DND-41 (cell line): ENCODE data around the gene C1QTNF1.

Experiments used
- ATAC-seq: fragments of 200-7000 bp; cut with Tn5 transposase; 3 replicates; pipeline ENCODE4 v1.9.1; 2021; ENCODE audit warnings: low read depth; ENCODE audit not compliant: insufficient read depth
- DNase-seq: peaks from one replicate; pipeline ENCODE4 v3.0.0-alpha.2; 2020
- H2AFZ ChIP-seq: 2 replicates; pipeline ENCODE4 v1.6.0; 2012; ENCODE audit warnings: low read depth, low read length
- H3K27ac ChIP-seq: 2 replicates; pipeline ENCODE4 v1.5.1; 2012; ENCODE audit warnings: low read length, inconsistent platforms
- H3K27me3 ChIP-seq: fragments of 200-600 bp; sonication (generic); 2 replicates; pipeline ENCODE4 v1.6.0; 2012; ENCODE audit warnings: low read length, mild to moderate bottlenecking, inconsistent platforms; ENCODE audit not compliant: insufficient read depth, poor library complexity
- H3K36me3 ChIP-seq: 2 replicates; pipeline ENCODE4 v1.5.1; 2012; ENCODE audit warnings: low read length, inconsistent platforms; ENCODE audit not compliant: insufficient read depth
- H3K4me1 ChIP-seq: 2 replicates; pipeline ENCODE4 v1.5.1; 2012; ENCODE audit warnings: mild to moderate bottlenecking, low read length; ENCODE audit not compliant: insufficient read depth
- H3K4me2 ChIP-seq: 2 replicates; pipeline ENCODE4 v1.6.0; 2012; ENCODE audit warnings: mild to moderate bottlenecking, moderate library complexity, low read length, inconsistent platforms; ENCODE audit not compliant: insufficient read depth
- H3K4me3 ChIP-seq, 2 experiments: fragments of 200-600 bp in 1 of 2; shearing (Covaris generic) in 1 of 2; 2 replicates each; pipeline ENCODE4 v1.5.1; 2012 to 2016; ENCODE audit warnings: inconsistent platforms in 2 of 2, low read length in 2 of 2, mild to moderate bottlenecking in 2 of 2, low read depth in 1 of 2, moderate library complexity in 1 of 2
- H3K79me2 ChIP-seq: 2 replicates; pipeline ENCODE4 v1.6.0; 2012; ENCODE audit warnings: low read length, inconsistent platforms; ENCODE audit not compliant: insufficient read depth
- H3K9ac ChIP-seq: 2 replicates; pipeline ENCODE4 v1.6.0; 2012; ENCODE audit warnings: low read depth, mild to moderate bottlenecking, inconsistent platforms, low read length, moderate library complexity
- H3K9me3 ChIP-seq: 2 replicates; pipeline ENCODE4 v1.5.1; 2012; ENCODE audit warnings: low read length, moderate library complexity, mild to moderate bottlenecking, inconsistent platforms; ENCODE audit not compliant: insufficient read depth, severe bottlenecking
- H4K20me1 ChIP-seq: 2 replicates; pipeline ENCODE4 v1.6.0; 2012; ENCODE audit warnings: low read length; ENCODE audit not compliant: insufficient read depth
- CTCF ChIP-seq: IDR thresholded peaks from 2 replicates; pipeline ENCODE4 v1.5.1; 2012; ENCODE audit warnings: borderline replicate concordance, low read length, moderate library complexity, mild to moderate bottlenecking; ENCODE audit not compliant: poor library complexity, severe bottlenecking; ENCODE audit errors: extremely low read depth
- EZH2 ChIP-seq: IDR thresholded peaks from 3 replicates; pipeline ENCODE4 v1.6.1; 2012; ENCODE audit warnings: borderline replicate concordance, low read depth, mild to moderate bottlenecking, moderate library complexity, low read length, inconsistent platforms; ENCODE audit not compliant: severe bottlenecking

Gene C1QTNF1

GRCh38 chr17:79085921-79086551 lies 62.1 kb downstream of the C1QTNF1 start:
- no peaks in the 10 kb centered on the region for H3K27me3 ChIP-seq
- no peak overlapping the region for H3K4me3 ChIP-seq
- H3K79me2 ChIP-seq, result no peaks in the 10 kb centered on the region
- H3K27ac ChIP-seq, result no peak overlapping the region
- no peak for TF ChIP-seq EZH2
- no peak for TF ChIP-seq CTCF
- no peaks in the 10 kb centered on the region for H3K4me1 ChIP-seq
- H2AFZ ChIP-seq, result no peak overlapping the region
- H3K9ac ChIP-seq, result no peak overlapping the region
- no peak overlapping the region for H3K4me2 ChIP-seq
- H3K36me3 ChIP-seq, result peaks cover 36% of the 10 kb centered on the region
- ATAC-seq (no peak), DNase-seq (no peak)
- peaks cover 32% of the 10 kb centered on the region for H4K20me1 ChIP-seq
- no peaks in the 10 kb centered on the region for H3K9me3 ChIP-seq

DNA sequence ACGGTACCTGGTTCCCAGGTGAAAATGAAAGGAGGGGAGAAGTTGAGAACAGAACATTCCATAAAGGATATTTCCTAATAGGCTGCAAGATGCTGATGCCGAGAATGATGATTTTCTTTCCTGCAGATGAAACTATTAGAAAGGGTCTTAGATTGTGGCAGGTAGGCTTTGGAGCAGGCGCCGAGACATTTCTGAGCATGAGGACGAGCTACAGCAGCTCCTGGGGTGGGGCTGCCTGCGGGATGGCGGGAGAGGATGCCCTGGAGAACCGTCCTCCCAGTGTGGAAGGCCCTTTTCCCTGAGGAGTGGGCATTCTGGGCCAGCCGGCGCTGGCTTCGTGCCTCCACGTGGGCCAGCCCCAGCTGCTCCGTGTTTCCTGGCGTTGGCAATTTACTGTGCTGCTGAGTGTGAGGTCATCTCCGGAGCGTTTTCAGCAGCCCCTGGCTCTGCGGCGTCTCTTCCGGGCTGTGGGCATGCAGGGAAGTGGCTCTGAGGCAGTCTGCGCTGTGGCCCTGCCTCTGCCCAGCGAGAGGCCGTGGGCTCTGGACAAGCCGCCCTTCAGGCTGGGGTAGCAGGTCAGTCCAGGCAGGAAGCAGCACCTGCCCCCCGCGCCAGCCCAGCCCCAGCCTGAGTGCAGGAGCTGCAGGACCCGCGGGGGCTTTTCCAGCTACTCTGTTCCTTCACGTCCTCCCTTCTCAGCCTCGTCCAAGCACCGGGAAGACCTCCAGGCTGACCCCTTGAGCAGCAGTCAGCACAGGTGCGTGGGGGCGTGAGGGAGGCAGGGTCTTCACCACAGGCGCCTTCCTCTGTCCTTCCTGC lies 62.8 kb downstream of the C1QTNF1 start:
- H2AFZ ChIP-seq, result no peak overlapping the region
- ATAC-seq (0 out of 3 replicates have a peak, but pooled peaks have one; percentile 4), DNase-seq (no peak)
- H3K79me2 ChIP-seq, result no peaks in the 10 kb centered on the region
- no peak overlapping the region for H3K4me3 ChIP-seq
- no peaks in the 10 kb centered on the region for H3K4me1 ChIP-seq
- peaks cover 32% of the 10 kb centered on the region for H4K20me1 ChIP-seq
- H3K36me3 ChIP-seq, result peaks cover 35% of the 10 kb centered on the region
- H3K27me3 ChIP-seq, result no peaks in the 10 kb centered on the region
- H3K4me2 ChIP-seq, result no peak overlapping the region
- H3K27ac ChIP-seq, result no peak overlapping the region
- TF ChIP-seq EZH2, result no peak
- TF ChIP-seq CTCF, result no peak
- H3K9ac ChIP-seq, result no peak overlapping the region
- H3K9me3 ChIP-seq, result no peaks in the 10 kb centered on the region

DNA sequence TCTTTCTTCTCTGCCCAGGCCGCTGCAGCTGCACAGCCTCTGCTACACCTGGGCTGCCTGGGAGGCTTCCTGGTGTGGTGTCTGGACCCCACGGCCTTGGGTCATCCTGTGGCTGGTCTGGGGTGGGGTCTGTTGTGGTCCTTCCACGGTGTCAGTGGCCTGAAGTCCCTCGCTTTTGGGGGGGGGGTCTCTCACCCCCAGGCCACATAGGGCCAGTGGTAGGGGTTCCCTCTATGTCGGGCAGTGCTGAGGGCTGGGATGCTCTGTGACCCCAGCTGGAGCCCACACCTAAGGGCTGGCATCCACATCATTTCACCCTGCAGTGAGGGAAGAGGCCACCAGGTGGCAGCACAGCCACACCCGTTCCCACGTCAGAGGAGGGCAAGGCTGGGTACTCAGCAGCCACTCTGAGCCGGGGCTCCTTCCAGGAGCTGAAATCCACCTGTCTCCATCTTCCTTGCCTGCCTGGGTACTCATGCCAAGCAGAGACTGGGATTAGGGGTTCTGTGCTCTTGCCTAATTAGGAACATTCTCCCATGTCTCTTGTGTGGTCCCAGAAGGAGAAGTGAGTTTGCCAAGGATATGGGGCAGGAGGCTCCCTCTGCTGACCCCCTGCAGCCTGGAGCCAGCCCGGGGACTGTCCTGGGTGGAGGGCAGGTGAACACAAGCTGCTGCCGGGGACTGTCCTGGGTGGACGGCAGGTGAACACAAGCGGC lies 63.6 kb downstream of the C1QTNF1 start:
- H4K20me1 ChIP-seq, result peaks cover 27% of the 10 kb centered on the region
- ATAC-seq (peak; percentile 90), DNase-seq (peak; percentile 77)

More for the DNA sequence above, 63.6 kb downstream of the C1QTNF1 start:
- Histone ChIP-seq H3K4me2 (no peak overlapping the region), H3K4me1 (no peaks in the 10 kb centered on the region), H3K4me3 (no peak overlapping the region), H2AFZ (no peak overlapping the region), H3K36me3 (peaks cover 29% of the 10 kb centered on the region), H3K9ac (no peak overlapping the region), H3K27me3 (no peaks in the 10 kb centered on the region), H3K79me2 (no peaks in the 10 kb centered on the region), H3K9me3 (no peaks in the 10 kb centered on the region), H3K27ac (no peak overlapping the region)
- TF ChIP-seq EZH2 (no peak), CTCF (peak; percentile 94)
